Activated T-cell treated with anti-CD3 and anti-CD28 coated beads, Interleukin-2, amount 50 U/mL, for 48 hours (primary cell): ENCODE results near the gene EML4.
"Not testable (repeated sequence)": the region's sequence is repeated elsewhere in the genome, so short reads cannot be mapped to it uniquely, and the experiment has no call there.

Experiments used
- DNase-seq, 2 experiments: peaks; one replicate each; pipeline ENCODE4 v3.0.0-alpha.2; 2020

EML4 gene

DNA sequence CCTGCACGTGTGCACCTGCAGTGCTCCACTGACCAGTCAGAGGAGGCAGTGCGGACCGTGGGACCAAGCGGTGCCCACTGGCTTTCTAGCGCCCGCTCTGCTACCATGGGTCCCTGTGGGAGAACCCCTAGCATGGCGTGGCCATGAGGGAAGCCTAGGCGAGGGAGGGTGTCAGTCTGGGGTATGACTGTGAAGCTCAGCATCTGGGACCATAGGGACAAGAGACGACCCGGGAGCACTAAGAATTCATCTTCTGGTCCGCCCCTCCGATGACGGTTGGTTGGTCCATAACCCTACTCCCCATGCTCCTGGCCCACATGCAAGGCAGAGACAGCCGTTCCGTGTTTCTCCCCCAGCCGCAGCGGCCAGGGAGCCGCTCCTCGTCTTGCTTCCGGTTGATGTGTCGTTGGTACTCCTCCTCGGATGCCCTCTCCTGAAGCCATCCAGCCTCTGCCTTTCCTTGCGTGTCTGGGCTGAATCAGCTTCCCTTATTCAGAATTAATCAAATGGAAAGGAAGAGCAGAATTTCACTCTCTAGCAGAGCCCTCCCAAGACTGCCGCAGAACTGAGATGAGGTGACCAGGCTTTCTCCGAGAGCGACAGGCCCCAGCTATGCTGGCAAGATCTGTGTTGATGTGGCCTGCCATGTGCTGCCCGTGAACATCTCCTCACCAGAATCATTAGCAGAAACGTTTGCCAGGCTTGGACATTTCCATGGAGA is 168.9 kb downstream of the EML4 start:
- no peak for DNase-seq

DNA sequence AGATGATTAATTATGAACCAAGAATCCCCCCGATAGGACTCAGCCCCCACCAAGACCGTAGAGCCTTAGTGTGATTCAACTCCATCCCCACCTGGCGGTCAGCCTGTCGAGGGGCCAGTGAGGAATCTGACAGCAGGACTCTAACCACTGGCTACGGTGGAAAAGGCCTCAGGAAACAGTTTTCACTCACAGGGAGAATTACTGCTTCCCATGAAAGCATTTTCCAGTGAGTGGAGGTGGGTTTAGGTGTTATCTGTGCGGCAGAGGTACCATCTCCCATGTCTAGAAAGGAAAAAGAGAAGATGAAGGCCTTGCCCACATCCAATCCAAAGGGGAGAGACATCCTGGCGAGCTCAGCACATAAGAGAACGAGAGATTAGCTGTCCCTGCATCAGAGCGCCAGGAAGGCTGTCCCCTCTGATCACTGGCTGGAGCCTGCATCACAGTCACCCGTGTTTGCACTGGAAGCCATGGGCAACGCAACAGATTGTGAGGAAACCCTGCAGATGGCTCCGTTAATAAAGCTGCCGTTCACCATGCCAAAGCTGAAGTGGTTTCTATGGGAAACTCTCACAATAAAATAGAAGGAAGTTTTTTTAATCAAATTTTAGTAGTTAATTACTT is 169.5 kb downstream of the EML4 start:
- DNase-seq, result no peak

DNA sequence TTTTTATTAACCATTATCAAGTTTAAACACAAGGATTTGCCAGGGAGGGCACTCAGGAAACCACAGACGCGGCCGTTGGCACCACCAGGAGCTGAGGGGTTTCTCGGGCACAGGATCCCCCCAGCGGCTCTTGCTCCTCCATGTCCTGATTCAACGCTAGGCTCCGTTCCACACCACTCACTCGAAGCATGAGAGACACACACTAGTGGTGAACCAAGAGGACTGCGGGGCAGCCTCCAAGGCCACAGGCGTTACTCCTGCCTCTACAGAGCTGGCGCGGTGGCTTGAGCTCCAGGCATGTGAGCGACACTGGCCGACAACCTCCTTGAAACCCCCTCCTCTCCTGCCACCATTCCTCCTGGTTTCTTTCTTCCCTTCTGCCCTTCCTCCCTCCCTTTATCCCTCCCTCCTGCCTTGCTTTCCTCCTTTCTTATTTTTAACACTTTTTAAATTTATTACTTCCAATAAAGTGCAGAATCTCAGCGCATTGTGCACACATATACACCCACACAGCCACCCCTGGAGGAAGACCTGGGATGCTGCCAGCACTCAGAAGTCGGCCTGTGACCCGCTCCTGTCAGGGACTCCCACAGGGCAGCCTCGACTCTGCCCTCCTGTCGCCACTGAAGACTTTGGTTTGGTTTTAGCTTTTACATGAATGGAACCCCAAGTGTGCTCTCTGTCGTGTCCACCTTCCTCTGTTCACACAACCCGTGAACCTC is 170.2 kb downstream of the EML4 start:
- DNase-seq, result no peak

DNA sequence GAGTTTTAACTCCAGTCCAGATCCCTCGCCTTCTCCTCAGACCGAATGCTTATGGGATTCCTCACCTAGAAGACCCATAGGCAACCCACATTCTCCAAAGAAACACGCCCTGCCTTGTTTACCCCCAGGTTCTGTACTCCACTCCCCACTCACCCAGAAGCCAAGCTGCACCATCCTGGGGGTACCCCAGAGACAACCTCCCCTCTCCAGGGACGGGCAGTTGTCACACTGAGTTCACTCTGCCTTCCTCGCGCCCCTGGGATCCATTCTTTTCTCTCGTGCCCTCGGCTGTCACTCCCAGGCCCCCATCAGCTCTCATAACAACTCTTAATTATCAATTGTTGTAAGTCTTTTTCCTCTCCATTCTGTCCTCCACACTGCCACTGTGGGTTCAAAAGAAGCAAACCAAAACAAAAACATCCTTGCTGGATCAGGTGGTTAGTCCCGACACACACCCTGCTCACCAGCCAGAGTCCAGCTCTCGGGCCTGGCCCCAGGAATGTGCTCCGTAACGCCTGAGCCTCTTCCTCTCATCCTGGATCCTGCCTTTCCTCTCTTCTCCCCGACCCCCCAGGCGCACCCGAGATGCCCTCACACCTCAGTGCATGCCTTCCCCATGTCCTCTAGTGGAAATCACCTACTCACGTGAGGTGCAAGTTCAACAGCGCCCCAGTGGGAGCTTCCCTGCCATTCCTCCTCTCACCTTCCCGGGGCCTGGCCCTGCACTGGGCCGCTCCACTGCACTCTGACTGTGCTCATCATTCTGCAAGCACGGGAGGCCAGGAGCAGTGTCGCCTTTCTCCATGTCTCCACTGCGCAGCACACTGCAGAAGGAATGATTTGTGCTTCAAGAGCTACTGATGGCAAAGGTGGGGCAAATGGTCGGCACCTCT is 171.1 kb downstream of the EML4 start:
- no peak for DNase-seq

DNA sequence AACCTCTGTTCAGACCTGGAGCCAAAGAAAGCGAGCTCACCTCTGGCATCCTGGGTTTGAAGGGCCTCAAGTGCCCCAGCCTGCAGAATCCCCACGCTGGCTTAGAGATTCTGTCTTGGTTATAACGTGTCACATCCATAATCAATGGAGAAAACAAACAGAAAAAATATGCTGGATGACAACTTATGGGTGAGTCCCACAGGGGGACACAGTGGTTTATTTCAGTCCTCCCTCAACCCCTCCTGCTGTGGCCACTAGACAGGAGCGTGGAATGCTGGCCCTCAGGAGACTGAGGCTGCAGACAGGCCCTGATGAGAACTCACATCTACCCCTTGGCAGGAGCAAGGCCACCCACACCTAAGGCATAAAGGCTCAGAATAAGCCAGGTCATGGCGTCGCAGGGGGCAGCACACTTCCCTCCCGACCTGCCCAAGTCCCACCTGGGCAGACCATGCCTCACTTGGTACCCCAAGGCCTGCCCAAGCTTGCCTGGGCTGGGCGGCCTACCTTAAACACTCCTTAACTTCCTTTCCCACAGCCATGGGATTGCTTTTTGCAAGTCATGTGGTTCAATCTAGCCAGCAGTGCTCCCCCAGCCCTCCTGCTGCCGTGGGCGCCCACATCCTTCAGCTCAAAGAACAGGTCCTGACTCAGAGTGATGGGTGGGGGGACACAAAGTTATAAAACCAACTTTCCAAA is 171.9 kb downstream of the EML4 start:
- DNase-seq, result no peak

DNA sequence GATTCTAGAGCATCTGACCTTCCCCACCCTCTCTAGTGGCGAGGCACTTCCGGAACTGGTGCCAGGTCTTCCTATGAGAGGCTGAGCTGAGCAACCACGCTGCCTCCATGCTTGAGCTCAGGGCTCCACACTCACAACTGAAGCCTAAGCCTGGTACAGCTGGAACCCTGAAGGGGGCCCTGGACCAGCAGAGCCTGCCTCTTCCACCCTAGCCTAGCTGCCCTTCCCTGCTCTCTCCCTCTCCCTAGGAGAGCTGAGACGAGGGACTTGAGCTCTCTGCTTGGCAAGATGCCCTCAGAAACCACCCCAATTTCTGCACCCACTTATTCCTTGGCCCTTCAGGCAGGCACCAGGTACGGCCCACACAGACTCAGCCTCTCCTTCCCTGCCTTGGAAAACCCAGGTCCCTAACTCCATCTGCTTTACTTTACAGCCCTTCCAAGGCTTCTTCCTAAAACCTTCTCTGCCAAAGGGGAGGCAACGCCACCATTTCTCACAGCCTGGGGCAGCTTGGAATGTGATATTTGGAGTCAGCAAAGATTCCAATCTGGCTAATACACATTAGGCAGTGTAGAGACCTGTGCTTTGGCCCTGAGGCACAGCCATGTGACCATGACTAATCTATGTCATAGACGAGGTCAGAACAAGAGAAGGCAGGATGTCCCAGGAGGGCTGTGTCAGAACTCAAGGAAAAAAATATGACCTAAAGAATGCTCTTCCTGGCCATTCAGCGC is 173.1 kb downstream of the EML4 start:
- DNase-seq, result no peak

DNA sequence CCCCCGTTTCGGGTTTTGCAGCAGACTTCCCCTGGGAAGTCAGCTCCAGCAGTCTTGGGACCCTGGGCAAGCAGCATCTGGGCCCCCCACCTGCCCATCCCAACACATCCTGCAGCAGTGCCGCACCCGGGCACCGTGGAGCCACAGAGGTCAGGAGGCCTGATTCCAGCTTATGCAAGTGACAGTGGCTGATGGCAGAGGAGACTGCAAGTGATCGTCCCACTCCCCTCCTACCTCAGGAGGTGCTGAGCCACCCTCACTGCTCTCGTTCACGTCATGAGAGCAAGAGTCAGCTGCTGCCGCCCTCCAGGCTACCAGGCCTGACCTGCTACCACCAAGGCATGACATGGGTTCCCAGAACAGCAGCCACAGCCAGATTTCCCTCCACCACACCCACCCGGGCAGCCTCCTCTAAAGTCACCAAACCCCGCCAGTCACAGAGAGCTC is 173.7 kb downstream of the EML4 start:
- no peak for DNase-seq

DNA sequence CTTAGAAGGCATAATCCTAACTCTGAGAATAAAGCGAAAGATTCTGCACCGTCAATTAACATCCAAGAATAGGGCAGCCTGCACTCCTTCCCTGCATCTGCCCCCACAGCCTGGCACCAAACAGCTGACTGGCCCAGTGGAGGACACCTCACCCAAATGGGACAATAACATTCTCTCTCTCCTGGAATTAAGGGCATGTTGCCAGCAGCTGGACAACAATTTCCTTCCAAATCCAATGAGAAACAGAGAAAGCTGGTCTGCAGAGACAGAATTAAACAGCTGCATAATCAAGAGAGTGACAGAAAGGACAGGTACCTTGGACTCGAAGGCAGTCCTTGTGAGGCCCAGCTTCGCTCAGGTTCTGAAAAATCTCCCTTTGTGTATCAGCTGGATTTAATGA is 176.8 kb downstream of the EML4 start:
- no peak for DNase-seq

DNA sequence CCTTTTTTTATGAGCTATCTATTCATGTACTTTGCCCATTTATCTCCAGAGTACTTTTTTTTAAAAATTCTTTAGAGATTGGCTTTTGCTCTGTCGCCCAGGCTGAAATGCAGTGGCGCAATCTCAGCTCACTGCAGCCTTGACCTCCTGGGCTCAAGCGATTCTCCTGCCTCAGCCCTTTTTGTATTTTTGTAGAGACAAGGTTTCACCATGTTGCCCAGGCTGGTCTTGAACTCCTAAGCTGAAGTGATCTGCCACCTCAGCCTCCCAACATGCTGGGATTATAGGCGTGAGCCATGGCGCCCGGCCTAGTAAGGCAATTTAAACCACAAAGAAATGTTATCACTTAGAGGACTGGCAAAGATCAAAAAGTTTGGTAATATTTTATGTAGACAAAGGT is 177.7 kb downstream of the EML4 start:
- DNase-seq, result not testable (repeated sequence)

DNA sequence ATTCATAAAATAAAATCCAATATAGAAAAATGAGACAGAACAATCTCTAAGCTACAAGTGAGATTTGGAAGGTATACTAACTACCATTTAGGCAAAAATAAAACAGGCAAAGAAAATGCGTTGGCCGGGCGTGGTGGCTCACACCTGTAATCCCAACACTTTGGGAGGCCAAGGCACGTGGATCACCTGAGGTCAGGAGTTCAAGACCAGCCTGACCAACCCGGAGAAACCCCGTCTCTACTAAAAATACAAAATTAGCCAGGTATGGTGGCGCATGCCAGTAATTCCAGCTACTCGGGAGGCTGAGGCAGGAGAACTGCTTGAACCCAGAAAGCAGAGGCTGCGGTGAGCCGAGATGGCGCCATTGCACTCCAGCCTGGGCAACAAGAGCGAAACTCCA is 178.4 kb downstream of the EML4 start:
- not testable (repeated sequence) for DNase-seq

DNA sequence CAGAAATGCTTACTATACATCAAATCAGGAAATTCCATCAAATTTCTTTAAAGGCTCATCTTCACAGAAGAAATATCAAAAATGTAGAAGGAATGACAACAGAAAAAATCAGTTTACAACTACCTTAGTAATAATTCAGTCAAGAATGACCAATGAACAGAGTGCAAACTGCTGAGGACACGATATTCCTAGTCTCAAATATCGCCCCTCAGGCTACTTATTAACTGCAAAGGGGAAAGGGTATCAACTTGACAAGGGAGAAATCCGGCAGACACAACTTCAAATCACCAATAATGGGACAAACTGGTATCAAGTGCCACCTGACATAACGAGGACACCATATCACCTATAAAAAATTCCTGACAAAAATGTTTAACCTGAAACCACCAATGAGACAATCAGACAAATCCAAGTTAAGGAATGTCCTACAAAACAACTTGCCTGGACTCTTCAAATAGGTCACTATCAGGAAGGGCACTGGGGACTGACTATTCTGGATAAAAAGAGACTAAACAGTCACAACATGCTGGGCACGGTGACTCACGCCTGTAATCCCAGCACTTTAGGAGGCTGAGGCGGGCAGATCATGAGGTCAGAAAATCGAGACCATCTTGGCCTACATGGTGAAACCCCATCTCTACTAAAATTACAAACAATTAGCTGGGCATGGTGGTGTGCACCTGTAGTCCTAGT is 179.1 kb downstream of the EML4 start:
- DNase-seq, result no peak

DNA sequence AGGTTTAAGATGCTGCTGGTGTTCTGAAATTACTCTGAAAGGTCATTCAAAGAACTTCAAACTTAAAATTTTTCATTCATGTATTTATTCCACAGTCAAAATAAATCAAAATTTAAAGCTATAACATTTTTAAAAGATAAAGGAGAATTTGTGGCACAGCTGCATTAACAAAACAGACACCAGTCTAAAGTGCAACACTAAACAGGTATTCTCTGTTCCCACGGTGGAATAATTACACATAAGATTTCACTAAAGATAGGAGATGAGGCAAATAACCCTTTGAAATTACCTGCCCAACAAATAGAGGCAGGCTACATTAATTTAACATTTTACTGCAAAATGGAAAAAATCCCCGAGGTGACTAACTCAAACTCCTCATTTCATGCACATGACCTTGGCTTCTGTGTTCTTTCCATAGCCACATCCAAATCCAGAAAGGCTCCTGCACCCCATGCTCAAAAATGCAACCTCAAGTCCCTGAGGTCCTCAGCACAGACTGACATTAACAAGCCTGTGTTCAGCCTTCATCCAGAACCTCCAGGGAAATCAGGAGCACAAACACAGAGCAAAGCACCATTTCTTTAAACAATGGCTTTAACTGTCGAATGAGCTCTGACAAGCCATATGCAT is 181.4 kb downstream of the EML4 start:
- DNase-seq, result no peak

DNA sequence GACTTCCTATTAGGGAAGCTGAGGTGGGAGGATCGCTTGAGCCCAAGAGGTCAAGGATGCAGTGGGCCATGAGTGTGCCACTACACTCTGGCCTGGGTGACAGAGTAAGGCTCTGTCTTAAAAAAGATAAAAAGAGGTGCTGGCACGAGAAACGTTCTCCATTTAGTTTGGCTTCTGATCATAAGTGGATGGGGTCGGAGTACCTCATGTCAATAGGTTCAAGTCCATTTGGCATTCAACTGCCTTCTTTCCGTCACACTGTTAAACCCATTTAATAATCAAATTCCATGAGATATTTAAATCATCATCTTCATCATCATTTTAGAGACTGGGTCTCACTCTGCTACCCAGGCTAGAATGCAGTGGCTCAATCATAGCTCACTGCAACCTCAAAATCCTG is 182.7 kb downstream of the EML4 start:
- DNase-seq, result no peak

DNA sequence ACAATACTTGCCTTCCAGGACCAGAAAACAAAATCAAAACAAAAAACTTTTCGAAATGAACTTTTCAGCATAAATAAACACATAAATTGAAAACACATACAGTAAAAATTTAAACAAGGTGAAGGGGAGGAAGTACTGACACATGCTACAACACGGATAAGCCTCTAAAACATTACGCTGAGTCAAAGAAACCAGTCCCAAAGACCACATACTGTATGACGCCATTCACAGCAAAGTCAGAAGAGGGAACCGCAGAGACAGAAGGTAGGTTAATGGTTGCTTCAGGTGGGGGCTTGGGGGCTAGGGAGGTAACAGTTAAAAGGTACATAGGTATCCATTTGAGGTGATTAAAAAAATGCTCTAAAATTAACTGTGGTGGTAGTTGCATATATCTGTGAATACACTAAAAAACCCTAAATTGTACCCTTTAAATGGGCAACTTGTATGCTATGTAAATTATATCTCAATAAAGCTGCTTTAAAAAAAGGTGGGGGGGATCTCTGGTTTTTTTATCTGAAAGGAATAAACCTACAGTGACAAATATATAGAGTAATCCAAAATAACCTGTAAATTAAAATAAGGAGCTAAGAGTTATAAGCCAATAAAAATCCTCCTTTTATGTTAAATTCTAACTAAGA is 184.8 kb downstream of the EML4 start:
- no peak for DNase-seq

DNA sequence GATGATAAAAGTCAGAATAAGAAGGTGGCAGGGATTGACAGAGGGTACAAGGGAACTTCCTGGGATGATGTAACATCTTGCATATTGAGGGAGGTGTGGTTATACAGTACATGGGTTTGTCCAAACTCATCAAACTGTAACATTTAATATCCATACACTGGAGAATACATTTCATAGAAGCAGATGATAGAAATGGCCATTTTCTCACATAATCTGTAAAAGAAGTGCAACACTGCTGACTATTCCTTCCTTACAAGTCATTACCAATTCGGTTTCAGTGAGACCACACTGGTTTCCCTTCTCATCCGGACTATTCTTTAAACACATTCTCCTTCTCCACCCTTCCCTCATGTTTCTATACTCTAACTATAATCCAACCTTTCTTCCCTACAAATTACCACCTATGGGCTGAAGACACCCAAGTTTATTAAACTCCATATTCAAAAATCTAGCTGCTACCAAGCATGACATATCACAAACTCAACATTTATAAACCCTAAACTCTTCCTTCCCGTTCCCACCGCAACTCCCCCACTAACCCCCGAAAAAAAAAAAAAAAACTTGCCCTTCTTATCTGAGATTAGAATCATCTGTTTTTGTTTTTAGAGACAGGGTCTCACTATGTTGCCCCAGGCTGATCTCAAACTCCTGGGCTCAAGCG is 190.3 kb downstream of the EML4 start:
- DNase-seq, result no peak

DNA sequence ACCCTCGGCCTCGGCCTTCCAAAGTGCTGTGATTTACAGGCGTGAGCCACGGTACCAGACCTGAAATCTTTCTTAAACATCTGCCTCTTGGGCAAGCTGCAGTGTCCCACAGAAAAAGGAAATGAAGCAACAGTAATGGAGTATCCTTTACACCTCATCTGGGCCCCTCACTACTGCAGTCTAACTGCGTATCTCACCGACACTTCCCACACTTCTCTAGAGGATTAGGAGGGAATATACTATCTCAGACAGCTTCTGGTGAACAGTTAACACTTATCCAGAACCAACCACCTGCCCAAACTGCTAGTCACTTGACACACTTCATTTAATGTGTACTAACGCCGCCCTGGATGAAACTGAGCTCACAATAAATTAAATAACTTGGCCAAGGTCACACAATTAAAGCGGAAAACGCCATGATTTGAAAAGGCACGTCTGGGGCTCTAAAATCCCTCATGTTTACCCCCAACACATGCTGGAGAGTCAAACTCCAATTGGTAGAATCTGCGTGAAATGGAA is 190.9 kb downstream of the EML4 start:
- DNase-seq, result peak; percentile 49

DNA sequence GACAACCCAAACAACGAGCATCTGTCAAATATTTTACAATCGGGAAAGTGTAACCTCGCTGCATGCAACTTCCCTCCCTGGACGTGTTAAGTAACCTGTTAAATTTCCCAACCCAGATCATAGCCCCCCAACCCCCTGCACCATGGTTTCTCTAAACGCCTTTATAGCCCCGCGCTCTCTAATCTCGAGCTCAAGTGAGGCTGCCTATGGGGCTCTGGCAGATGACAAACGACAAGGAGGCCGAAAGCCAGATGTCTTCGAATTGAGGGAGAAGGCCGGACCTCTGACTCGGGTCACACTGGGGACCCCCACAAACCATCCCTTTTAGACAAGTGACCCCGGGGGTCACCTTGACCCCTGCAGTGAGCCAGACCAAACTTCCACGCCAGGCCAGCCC is 191.3 kb downstream of the EML4 start:
- no peak for DNase-seq

DNA sequence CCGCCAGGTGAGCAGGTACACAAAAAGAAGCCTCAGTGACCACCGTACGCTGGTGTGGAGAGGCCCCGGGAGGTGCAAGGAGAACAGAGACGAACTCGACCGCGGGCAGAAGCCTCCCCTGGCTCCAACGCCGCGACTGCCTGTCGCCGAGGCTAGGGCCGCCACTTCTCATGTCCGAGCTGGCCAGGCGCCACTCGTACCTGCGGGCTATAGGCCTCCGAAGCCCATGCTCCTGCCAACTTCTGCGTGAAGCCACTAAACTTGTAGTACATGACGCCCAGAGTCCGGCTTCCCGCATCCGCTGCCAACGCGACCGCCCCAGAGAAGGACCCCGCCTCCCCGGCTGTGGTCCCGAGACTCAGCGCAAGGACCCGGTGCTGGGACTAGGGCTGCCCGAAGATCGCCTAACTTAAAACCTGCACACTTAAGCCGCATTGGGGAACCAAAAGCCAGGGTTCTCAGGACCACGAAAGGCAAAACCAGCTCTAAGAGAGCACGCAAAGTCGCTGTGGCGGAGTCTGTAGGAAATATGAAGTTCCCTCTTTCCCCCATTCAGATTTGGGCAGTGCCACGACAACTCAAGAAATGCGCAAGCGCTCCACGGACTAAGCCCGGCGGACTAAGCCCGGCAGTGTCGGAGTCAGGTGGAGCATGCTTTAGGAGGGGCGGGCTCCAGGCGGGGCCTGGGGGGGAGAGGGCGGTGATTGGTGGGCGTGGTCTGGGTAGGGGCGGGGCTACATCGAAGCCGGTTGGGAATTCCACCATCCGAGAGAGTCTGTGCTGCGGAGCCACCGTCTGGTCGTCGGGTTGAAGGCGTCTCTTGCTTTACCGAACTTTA is 192.0 kb downstream of the EML4 start, which contains the start of gene COX7A2L:
Gene COX7A2L (minus strand): TSS at position 328 of the 838 bp plus-strand sequence. CDS start 56 bp downstream, at position 272.
- DNase-seq, result peak; percentile 97
